ENCODE results near the gene TOGARAM1. TPM values are rescaled to one million over a fixed set of nuclear protein-coding genes. Genes with fewer than 3 reads are reported as not detected.

Gene TOGARAM1
- total and polyA plus RNA-seq, 8 donors, result 3.4 to 13.3 (median 7.2) TPM

DNA sequence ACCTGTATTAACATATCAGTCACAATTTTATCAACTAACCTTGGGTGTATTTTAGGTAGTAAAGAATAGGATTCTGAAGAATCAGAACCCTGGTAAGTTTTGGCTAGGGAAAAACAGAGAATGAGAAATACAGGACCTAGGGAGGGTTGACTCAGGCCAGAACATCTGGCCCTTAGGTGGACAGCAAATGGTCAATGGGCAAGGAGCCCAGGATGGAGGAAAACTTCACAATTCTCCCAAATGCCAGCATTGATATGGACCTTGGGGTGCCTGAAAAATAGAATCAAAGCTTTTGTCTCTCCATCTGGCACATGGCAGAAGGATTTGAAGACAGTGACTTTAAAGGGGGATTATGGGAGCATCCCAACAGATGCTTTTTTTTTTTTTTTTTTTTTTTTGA is 89.2 kb downstream of the TOGARAM1 start:
- Histone ChIP-seq H3K4me1 (no peaks in the 10 kb centered on the region), H3K9me3 (no peaks in the 10 kb centered on the region), H3K27me3 (no peaks in the 10 kb centered on the region), H3K27ac (no peak overlapping the region), H3K36me3 (peaks cover 0 to 31% (median 6%) of the 10 kb centered on the region in 3 donors), H3K4me3 (no peak overlapping the region)
- TF ChIP-seq, protein P1, sequence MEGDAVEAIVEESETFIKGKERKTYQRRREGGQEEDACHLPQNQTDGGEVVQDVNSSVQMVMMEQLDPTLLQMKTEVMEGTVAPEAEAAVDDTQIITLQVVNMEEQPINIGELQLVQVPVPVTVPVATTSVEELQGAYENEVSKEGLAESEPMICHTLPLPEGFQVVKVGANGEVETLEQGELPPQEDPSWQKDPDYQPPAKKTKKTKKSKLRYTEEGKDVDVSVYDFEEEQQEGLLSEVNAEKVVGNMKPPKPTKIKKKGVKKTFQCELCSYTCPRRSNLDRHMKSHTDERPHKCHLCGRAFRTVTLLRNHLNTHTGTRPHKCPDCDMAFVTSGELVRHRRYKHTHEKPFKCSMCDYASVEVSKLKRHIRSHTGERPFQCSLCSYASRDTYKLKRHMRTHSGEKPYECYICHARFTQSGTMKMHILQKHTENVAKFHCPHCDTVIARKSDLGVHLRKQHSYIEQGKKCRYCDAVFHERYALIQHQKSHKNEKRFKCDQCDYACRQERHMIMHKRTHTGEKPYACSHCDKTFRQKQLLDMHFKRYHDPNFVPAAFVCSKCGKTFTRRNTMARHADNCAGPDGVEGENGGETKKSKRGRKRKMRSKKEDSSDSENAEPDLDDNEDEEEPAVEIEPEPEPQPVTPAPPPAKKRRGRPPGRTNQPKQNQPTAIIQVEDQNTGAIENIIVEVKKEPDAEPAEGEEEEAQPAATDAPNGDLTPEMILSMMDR (IDR thresholded peaks at IDR 0.05), result no peak
- ATAC-seq (no peak), FAIRE-seq (no peak), DNase-seq (no peak)
- intact Hi-C loops (cut with DNase I), result no loop called here

DNA sequence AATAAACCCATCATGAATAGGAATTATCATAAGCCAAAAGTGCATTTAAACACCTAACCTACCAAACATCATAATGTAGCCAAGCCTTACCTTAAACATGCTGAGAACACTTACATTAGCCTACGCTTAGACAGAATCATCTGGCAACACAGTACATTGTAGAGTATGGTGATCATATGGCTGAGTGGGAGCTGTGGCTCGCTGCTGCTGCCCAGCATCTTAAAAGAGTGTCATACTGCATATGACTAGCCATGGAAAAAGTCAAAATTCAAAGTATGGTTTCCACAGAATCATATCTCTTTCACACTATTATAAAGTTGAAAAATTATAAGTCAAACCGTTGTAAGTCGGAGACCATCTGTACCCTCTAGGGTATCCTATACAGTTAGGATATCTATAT is 89.9 kb downstream of the TOGARAM1 start:
- Histone ChIP-seq H3K27me3 (no peaks in the 10 kb centered on the region), H3K4me1 (no peaks in the 10 kb centered on the region), H3K9me3 (no peaks in the 10 kb centered on the region), H3K4me3 (no peak overlapping the region), H3K36me3 (peaks cover 0 to 24% (median 0%) of the 10 kb centered on the region in 3 donors), H3K27ac (no peak overlapping the region)
- ATAC-seq, result no peak
- 96 to 98% methylated on average over 4 of the region's 4 CpGs for WGBS, 2 donors
- no peak for FAIRE-seq
- TF ChIP-seq, protein P1 (IDR thresholded peaks at IDR 0.05), result no peak
- intact Hi-C loops (cut with DNase I), result no loop called here
- DNase-seq, result no peak

DNA sequence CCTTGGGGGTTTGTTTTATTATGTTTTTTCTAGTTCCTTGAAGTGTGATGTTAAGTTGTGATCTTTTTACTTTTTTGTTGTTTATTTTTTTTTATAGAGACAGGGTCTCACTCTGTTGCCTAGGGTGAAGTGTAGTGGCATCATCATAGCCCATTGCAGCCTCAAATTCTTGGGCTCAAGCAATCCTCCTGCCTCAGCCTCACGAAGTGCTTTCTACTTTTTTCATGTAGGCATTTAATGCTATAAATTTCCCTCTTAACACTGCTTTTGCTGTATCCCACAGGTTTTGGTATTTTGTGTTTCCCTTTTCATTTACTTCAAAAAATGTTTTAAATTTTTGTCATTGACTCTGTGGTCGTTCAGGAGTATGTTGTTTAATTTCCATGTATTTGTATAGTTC is 95.4 kb downstream of the TOGARAM1 start:
- Histone ChIP-seq H3K36me3 (peaks cover 0 to 20% (median 0%) of the 10 kb centered on the region in 3 donors), H3K4me1 (no peaks in the 10 kb centered on the region), H3K27ac (no peak overlapping the region), H3K9me3 (no peaks in the 10 kb centered on the region), H3K4me3 (no peak overlapping the region), H3K27me3 (no peaks in the 10 kb centered on the region)
- intact Hi-C loops (cut with DNase I), result no loop called here
- no peak for ATAC-seq
- no peak for DNase-seq
- 94 to 97% methylated on average over 2 of the region's 2 CpGs for WGBS, 2 donors
- TF ChIP-seq, protein P1 (IDR thresholded peaks at IDR 0.05), result no peak
- peak; percentile 20 for FAIRE-seq

DNA sequence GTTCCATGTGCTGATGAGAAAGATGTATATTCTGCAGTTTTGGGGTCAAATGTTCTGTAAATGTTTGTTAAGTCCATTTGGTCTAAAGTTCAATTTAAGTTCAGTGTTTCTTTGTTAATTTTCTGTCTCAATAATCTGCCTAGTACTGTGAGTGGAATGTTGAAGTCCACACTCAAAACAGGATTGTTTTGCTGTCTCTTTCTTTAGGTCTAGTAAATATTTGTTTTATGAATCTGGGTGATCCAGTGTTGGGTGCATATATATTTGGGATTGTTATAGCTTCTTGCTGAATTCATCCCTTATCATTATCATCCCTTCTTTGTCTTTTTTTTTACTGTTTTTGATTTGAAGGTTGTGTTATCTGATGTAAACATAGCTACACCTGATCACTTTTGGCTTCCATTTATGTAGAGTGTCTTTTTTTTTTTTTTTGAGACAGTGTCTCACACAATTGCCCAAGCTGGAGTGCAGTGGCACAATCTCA is 95.9 kb downstream of the TOGARAM1 start:
- intact Hi-C loops (cut with DNase I), result no loop called here
- Histone ChIP-seq H3K27ac (no peak overlapping the region), H3K36me3 (peaks cover 0 to 15% (median 0%) of the 10 kb centered on the region in 3 donors), H3K4me3 (no peak overlapping the region), H3K27me3 (no peaks in the 10 kb centered on the region), H3K9me3 (no peaks in the 10 kb centered on the region), H3K4me1 (no peaks in the 10 kb centered on the region)
- ATAC-seq (no peak), DNase-seq (no peak), FAIRE-seq (no peak)
- TF ChIP-seq, protein P1 (IDR thresholded peaks at IDR 0.05), result no peak

DNA sequence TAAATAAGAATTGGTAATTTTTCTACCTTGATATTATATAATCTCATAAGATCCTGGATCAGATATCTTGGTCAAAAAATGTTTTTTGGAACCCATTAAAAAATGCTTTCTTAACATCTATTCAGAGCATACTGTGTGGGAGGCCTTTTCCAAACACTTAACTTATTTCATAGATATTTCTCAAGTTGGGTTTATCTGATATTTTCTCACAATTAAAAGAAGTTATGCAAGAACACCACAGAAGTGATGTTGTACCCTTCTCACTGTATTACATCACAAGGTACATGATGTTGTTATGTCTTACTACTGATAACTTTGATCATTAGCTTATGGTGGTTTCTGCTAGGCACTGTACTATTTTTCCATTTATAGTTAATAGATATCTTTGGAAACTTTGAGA is 98.6 kb downstream of the TOGARAM1 start:
- Histone ChIP-seq H3K36me3 (no peaks in the 10 kb centered on the region), H3K27me3 (no peaks in the 10 kb centered on the region), H3K9me3 (no peaks in the 10 kb centered on the region), H3K27ac (no peak overlapping the region), H3K4me1 (no peaks in the 10 kb centered on the region), H3K4me3 (no peak overlapping the region)
- FAIRE-seq (no peak), DNase-seq (no peak), ATAC-seq (no peak)
- TF ChIP-seq, protein P1 (IDR thresholded peaks at IDR 0.05), result no peak
- intact Hi-C loops (cut with DNase I), result no loop called here

Measured in pancreas (tissue), 10 donors.